NCI-H446 (cell line): ENCODE measurements around the gene ZNF277.
A peak's percentile ranks its signal among the peaks of the same experiment; 100 is the strongest.

Experiments
- DNase-seq, 2 experiments: peaks; one replicate each; lab custom pipeline; 2025; lab: John Stamatoyannopoulos, UW

ZNF277 gene

GRCh38 chr7:112254156-112254555 lies 47.7 kb downstream of the ZNF277 start:
- DNase-seq: no peak

- no peak for DNase-seq
Measured at GRCh38 chr7:112254709-112255387, 48.4 kb downstream of the ZNF277 start.

GRCh38 chr7:112255388-112255720 lies 48.9 kb downstream of the ZNF277 start:
- no peak for DNase-seq

- DNase-seq: no peak
Measured at GRCh38 chr7:112257073-112257472, 50.6 kb downstream of the ZNF277 start.

GRCh38 chr7:112260911-112261310 lies 54.4 kb downstream of the ZNF277 start:
- DNase-seq: no peak

- no peak for DNase-seq
Measured at GRCh38 chr7:112262036-112262435, 55.5 kb downstream of the ZNF277 start.

GRCh38 chr7:112262855-112263487 lies 56.5 kb downstream of the ZNF277 start:
- no peak for DNase-seq

- DNase-seq: no peak
Measured at GRCh38 chr7:112263519-112263918, 57.0 kb downstream of the ZNF277 start.

GRCh38 chr7:112266141-112266540 lies 59.6 kb downstream of the ZNF277 start:
- DNase-seq: no peak

GRCh38 chr7:112266595-112267270 lies 60.2 kb downstream of the ZNF277 start:
- DNase-seq: no peak

- DNase-seq: no peak
Measured at GRCh38 chr7:112267944-112268691, 61.6 kb downstream of the ZNF277 start.

GRCh38 chr7:112271162-112271561 lies 64.7 kb downstream of the ZNF277 start:
- no peak for DNase-seq

- DNase-seq: peak in 1 of 2 experiments; percentile 10
Measured at GRCh38 chr7:112272921-112273561, 66.5 kb downstream of the ZNF277 start.

GRCh38 chr7:112279042-112279441 lies 72.5 kb downstream of the ZNF277 start:
- no peak for DNase-seq

- no peak for DNase-seq
Measured at GRCh38 chr7:112280267-112280666, 73.8 kb downstream of the ZNF277 start.

- no peak for DNase-seq
Measured at GRCh38 chr7:112282476-112283188, 76.1 kb downstream of the ZNF277 start.

- DNase-seq: no peak
Measured at GRCh38 chr7:112283382-112283910, 77.0 kb downstream of the ZNF277 start.

GRCh38 chr7:112286250-112287086 lies 80.0 kb downstream of the ZNF277 start:
- DNase-seq: peak; percentile 75 to 91

- no peak for DNase-seq
Measured at GRCh38 chr7:112288301-112288700, 81.8 kb downstream of the ZNF277 start.

GRCh38 chr7:112290065-112290464 lies 83.6 kb downstream of the ZNF277 start:
- DNase-seq: no peak
